ENCODE data around the gene VAV2.

GRCh38 chr9:133938086-133938485, 54.0 kb downstream of the VAV2 start:
- TF ChIP-seq CTCF (conservative IDR thresholded peaks at IDR 0.05) (no peak), ZFX (IDR thresholded peaks at IDR 0.05) (no peak)

All from C4-2B (cell line).